ENCODE results near the gene ANKS1A.
"Not testable (repeated sequence)": the region's sequence is repeated elsewhere in the genome, so short reads cannot be mapped to it uniquely, and the experiment has no call there.

ANKS1A gene

DNA sequence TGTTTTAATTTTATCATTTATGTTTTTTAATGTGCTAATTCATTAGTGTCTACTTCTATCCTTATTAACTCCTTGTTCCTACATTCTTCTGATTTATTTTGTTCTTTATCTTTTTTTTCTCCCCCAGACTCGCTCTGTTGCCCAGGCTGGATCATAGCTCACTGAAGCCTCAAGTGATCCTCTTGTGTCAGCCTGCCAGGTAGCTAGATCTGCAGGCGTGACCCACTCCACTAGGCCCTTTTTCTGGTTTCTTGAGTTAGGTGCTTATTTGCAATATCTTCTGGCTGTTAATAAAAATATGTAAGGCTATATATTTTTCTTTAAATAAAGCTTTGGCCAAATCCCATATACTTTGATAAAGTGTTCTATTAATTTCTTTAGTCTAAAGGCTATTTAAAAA is 4.1 kb upstream of the ANKS1A start:
- TF ChIP-seq, protein P1, sequence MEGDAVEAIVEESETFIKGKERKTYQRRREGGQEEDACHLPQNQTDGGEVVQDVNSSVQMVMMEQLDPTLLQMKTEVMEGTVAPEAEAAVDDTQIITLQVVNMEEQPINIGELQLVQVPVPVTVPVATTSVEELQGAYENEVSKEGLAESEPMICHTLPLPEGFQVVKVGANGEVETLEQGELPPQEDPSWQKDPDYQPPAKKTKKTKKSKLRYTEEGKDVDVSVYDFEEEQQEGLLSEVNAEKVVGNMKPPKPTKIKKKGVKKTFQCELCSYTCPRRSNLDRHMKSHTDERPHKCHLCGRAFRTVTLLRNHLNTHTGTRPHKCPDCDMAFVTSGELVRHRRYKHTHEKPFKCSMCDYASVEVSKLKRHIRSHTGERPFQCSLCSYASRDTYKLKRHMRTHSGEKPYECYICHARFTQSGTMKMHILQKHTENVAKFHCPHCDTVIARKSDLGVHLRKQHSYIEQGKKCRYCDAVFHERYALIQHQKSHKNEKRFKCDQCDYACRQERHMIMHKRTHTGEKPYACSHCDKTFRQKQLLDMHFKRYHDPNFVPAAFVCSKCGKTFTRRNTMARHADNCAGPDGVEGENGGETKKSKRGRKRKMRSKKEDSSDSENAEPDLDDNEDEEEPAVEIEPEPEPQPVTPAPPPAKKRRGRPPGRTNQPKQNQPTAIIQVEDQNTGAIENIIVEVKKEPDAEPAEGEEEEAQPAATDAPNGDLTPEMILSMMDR (IDR thresholded peaks at IDR 0.05; ENCODE audit: low read depth, low read length) = no peak
- no peak for DNase-seq (ENCODE audit: low read depth in 2 of 2)
- H3K4me3 ChIP-seq (replicated peaks in 1 of 2; ENCODE audit: low read depth in 2 of 2, low read length in 2 of 2) = no peak overlapping the region

DNA sequence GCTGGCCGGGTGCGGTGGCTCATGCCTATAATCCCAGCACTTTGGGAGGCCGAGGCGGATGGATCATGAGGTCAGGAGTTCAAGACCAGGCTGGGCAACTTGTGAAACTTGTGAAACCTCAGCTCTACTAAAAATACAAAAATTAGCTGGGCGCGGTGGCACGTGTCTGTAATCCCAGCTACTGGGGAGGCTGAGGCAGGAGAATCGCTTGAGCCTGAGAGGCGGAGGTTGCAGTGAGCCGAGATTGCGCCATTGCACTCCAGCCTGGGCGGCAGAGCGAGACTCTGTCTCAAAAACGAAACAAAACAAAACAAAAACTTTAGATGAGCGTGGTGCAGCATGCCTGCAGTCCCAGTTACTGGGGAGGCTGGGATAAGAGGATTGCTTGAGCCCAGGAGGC is 3.2 kb upstream of the ANKS1A start:
- not testable (repeated sequence) for H3K4me3 ChIP-seq (replicated peaks in 1 of 2; ENCODE audit: low read depth in 2 of 2, low read length in 2 of 2)

DNA sequence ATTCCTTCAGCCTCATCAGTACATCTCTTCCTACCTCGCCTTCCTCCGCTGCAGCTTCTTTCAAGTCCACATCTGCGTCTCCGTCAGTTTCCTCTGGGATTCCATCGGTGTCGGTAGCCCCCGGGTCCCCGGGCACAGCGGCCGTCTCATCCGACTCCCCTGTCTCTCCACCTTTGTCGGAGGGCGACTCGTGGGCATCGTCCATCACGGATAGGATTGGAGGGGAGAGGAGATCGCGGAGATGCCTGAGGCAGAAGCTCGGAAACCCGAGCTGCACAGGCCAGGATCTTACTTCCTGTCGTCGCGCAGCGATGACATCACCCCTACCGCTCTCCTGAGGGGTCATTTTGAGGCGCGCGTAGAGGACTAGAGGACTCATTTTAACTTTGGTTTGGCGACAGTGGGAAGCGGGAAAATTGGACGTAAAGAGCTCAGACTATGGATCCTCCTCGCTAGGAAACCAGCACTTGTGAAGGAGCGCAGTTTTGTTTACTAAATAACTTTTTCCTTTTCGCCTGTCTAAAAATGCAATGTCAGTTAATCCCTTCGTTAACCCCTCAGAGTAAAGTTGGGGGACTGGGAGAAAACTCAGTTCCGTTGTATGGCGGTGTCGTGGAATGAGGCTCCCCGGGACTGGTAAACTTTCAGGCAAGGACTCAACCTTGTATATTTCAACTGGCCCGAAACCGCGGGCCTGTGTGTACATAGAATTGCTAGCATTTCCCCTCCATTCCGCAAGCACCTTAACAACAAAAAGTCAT is 1.1 kb upstream of the ANKS1A start, which contains the start of gene TAF11:
TSS of gene TAF11 (minus strand) at position 290 of the 761 bp plus-strand sequence. CDS start at position 205, 85 bp downstream.
- peak within 1 kb of the TSS; percentile 66 to 91 for H3K4me3 ChIP-seq (replicated peaks in 1 of 2; ENCODE audit: low read depth in 2 of 2, low read length in 2 of 2)
- TF ChIP-seq, protein P1 (IDR thresholded peaks at IDR 0.05; ENCODE audit: low read depth, low read length) = no peak
- peak; percentile 94 to 96 for DNase-seq (ENCODE audit: low read depth in 2 of 2)

More for the DNA sequence above, 3.2 kb upstream of the ANKS1A start:
- not testable (repeated sequence) for DNase-seq (ENCODE audit: low read depth in 2 of 2)

DNA sequence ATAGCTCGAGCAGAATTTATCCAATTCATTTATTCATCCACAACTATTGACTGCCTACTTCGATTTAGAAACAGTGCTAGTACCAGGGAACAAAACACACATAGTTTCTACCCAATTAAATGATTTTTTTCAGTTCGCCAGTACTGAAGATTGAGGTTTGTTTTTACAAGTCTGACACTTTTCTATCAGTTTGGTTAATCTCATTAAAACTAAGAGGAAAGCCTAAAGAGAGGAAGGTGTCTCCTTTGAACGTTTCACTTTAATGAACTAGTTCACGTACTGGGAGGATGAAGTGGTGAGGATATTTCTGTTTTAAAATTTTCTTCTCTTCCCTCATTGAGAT is 570 bp upstream of the ANKS1A start:
- no peak for DNase-seq (ENCODE audit: low read depth in 2 of 2)
- TF ChIP-seq, protein P1 (IDR thresholded peaks at IDR 0.05; ENCODE audit: low read depth, low read length) = no peak
- peak overlapping the region; percentile 66 to 91 for H3K4me3 ChIP-seq (replicated peaks in 1 of 2; ENCODE audit: low read depth in 2 of 2, low read length in 2 of 2)

DNA sequence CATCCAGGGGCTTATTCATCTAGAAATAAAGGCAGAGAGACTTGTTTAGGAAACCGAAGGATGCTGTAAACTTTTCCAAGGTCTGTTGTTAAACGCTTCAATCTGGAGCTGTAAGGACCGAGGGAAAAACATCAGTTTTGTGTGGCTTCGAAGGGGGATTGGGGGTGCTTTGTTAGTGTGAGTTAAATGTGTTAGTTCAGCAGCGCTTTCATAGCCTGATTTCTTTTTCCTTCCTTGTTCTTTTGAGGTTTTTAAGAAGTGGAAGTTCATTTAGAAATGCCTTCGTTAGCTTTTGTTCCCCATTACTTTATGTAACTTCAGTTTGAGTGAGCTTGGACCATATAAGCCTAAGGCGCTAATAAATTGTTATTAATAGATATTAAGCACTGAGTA is 1.5 kb downstream of the ANKS1A start:
- TF ChIP-seq, protein P1 (IDR thresholded peaks at IDR 0.05; ENCODE audit: low read depth, low read length) = no peak
- peak overlapping the region in 1 of 2 donors; percentile 66 for H3K4me3 ChIP-seq (replicated peaks in 1 of 2; ENCODE audit: low read depth in 2 of 2, low read length in 2 of 2)
- DNase-seq (ENCODE audit: low read depth in 2 of 2) = no peak

DNA sequence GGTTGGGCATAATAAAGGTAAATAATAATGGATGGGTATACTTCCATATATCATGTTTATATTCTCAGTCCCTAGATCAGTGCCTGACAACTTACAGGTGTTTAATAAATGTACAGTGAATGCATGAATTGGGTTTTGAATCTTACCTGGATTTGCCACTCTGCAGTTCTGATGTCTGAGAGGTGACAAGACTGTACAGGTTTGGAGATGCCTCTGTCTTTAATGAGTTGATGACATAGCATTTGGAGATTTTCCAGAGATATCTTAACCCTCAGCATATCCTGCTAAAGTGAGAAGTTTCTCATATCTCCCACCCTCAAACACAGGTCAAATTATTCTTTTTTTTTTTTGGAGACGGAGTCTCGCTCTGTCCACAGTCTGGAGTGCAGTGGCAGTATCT is 2.2 kb downstream of the ANKS1A start:
- no peak for DNase-seq (ENCODE audit: low read depth in 2 of 2)
- TF ChIP-seq, protein P1 (IDR thresholded peaks at IDR 0.05; ENCODE audit: low read depth, low read length) = no peak
- no peak overlapping the region for H3K4me3 ChIP-seq (replicated peaks in 1 of 2; ENCODE audit: low read depth in 2 of 2, low read length in 2 of 2)

DNA sequence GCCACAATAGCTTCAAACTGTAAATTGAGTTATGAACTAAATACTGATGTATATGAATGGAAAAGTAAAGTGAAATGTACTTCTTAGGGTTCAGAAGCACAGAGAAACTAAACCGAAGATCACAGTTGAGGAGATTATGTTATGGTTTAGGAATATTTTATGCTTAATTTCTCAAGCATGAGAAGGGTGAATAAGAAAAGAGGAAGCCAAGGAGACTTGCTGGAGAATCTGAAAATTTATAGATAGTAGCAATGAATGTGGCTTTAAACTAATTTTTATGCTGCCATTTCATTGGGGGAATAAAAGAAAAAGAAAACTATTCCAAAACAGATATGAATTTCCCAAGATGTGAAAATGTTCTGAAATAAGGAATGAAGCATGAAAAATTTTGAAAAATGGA is 5.6 kb downstream of the ANKS1A start:
- no peak overlapping the region for H3K4me3 ChIP-seq (replicated peaks in 1 of 2; ENCODE audit: low read depth in 2 of 2, low read length in 2 of 2)
- DNase-seq (ENCODE audit: low read depth in 2 of 2) = no peak
- TF ChIP-seq, protein P1 (IDR thresholded peaks at IDR 0.05; ENCODE audit: low read depth, low read length) = no peak

All from cardiac fibroblast (primary cell).